M059J (cell line): ENCODE data around the gene AMOTL2. TPM values are rescaled to one million over a fixed set of nuclear protein-coding genes. Genes with fewer than 3 reads are reported as not detected.

ENCODE experiments used
- DNase-seq: peaks from one replicate; pipeline ENCODE4 v3.0.0-alpha.2; 2012; ENCODE audit warnings: low read depth
- total RNA-seq: library from RNA; depleted of rRNA; stranded (reverse); fragments of >200 nt; shearing (Covaris generic); gene quantifications from 2 replicates; pipeline ENCODE4 v1.2.3, GENCODE V29; 2014

Gene AMOTL2
- total RNA-seq, 1 experiment from 2014 or later: 96.1 TPM

DNA sequence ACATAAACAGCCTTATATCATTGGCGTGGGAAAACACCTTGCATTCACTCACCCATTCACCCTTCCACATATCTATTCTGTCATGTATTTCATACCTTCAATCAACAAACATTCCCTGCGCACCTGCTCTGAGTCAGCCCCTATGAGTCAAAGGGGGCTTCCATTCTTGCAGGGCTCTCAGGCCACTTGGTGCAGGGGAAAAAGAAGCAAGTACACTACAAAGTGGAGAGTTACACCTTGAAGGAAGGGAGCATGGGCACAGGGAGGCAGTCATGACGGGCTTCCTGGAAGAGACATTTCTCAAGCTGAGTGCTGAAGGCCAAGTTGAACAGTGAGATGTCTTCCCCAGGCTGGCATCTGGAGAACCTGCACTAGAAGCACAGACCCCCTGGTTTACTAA, 4.6 kb upstream of the AMOTL2 start:
- DNase-seq: no peak

DNA sequence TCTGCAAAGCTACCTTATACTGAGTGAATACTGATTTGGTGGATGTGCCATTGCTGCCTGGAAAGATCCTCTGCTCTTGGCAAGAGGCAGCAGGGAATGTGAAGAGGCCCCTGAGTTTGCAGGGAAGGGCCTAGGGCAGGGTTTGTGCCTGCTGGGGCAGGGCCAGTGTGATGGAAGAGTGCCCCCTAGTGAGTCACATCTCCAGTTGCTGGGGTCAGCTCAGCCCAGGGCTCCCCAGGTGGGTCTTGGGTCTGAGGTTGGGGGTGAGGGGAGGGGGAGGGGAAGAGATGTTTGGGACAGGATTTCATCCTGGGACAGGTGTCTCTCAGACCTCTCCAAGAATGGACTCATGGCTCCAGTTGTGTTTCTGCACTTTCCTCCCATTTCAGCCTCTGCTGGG, 4.1 kb upstream of the AMOTL2 start:
- DNase-seq: peak; percentile 49

DNA sequence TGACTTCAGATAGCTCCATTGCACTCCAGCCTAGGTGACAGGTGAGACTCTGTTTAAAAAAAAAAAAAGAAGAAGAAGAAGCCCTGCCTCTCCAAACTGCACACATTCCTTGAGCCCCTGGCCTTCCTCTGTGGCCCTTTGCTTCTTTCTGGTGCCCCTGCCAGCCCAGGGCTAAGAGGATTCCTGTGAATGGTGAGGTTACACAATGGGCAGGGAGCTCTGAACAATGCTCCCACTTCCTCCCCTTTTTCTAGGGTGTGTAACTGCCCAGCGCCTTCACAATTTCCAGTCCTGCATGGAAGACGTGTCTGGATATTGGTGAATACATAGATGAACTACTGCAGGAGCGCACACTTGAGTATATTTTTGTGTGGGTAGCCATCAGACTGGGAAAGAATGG, 3.6 kb upstream of the AMOTL2 start:
- no peak for DNase-seq

DNA sequence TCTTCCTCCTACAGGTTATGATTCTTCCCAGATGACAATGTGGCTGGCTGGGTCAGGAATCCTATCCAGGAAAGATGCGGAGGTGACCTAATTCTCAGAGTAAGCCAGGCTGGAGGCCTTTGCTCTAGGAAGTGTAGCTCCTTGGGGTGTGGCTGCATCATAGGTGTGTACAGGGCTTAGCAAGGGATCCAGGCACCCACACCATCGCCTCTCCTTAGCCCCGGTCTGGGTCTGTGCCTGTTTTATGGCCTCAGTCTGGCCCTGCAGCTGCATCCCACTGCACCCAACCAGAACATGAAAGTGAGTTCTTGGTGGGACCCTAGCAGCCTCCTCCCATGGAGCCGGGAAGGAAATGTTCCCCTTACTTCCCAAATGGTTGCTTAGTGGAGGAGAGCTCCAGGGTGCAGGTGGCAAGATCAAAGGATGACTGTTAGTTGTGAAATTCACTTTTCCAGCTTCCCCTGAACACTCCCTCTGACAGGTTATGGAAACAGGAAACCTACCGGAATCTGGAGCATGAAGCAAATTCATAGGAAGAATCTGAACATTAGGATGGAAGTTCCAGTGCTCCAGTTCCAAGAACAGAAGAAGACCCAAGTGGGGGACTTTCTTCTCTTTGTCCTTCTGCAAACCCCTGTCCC, 2.7 kb upstream of the AMOTL2 start:
- DNase-seq: no peak

DNA sequence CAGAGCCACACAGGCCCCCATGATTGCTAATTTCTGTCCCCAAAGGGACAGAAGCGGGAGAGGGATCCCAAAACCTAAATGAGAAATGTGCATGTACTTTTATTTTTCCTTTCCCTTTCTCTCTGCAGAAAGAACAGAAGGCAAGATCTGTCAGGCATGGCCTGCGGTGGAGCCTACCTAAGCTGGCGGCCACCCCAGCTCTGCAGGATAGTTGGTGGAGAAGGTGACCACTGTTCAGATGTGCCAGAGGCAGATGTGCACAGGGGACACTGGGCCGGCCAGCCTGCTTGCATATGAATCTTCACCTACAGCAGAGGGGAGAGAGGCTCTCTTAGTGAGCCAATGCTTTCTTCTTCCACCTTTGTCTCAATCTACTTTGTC, 2.1 kb upstream of the AMOTL2 start:
- no peak for DNase-seq

DNA sequence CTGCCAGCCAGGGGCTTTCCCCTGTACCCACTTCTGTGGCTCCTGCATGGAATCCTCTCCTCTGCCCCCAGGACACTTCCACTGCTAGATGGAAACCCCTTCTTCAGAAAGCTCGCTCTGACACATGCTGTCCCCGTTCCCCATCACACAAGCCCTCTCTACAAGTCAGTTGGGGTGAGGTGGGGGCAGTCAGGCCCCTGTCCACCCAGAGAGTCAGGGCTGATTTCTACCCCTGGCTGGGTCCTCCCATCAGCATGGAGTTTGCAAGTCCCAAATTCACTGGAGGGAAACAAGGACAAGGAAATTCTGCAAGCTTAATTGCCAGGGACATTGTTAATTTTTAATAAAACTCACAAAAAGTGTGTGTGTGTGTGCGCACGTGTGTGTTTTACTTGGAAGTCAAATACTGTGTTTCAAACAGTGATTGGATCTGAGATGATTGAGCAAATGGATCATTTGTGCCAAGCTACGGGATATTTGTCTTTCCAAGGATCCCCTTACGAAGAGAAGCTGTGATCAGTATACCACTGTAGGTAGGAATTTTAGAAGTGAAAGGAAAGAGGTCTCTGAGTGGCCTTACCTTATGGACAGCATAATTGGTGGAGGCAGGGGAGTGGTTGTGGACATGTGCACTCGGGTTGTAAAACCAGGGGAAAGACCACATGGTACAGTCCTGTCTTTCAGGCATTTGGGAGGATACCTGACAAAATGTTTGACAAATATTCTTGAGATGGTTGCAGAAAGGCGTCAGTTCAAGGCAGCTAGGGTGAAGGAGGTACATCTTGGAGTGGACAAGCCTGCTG, 1.5 kb upstream of the AMOTL2 start:
- DNase-seq: no peak

DNA sequence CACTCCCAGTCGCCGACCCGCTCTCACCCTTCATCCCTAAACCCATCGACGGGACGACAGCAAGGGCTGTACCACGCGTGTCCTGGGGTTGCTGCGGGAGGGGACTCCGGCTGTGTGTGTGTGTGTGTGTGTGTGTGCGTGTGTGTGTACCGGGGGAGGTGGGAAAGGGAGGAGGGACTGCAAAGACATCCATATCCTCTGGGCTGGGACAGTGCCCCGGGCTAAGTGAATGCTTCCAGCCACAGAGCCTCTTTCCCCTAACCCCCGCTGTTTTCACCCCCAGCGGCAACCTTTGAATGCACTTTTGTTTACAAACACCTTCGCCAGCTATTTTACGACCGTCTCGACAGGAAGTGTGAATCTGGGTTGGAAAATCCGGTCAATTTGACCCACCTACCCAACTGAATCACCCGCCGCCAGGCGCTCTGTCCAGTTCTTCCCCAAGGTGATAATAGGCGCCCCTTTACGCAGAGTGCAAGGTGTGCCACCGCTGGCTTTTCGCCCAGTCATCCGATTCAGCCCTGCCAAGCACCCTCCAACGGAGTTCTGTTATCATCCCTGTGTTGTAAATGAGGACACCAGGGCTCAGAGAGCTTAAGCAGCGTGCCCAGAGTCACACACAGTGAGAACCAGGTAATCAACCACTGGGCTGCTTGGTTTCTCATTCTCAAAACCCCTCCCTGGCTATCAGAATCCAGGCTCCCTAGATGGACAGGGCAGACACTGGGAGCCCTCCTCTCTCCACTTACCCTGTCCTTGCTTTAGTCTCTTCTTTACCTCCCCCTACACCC, 739 bp upstream of the AMOTL2 start:
- peak; percentile 93 for DNase-seq

DNA sequence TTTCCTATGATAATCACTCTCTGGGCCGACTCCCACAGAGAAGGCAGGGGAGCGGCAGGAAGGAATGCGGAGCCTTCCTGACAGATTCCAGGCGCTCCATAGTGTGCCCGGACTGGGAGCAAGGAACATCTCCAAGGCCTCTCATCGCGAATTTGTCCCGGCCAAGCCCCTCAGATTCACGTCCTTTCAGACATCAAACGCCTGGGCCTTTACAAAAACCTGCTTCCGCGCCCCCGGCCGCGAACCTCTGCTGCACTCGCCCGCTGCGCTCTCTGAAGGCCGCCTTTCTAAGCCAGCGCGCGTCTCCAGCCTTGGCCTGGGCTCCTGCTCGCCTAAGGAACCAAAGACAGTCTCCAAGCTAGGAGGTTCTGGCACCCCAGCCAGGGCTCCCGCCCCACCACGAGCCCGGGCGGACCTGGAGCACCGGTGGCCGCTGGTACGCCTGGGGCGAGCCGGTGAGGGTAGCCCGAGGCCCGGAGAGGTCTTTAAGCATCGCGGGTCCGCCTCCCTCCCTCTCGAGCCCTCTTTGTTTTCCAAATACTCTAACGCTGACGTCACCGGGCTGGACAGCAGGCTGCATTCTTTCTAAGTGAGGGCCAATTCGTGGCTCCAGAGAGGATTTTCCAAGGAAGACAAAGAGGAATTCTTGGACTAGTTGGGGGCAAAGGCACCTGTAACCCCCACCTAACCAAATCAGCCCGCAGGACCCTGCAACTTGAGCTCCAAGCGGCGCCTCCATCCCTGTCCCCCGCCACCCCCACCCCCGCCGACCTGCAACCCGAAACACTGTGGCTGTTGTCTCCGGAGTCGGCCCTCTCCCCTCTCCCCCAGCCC, 759 bp downstream of the AMOTL2 start:
- DNase-seq: peak; percentile 96

DNA sequence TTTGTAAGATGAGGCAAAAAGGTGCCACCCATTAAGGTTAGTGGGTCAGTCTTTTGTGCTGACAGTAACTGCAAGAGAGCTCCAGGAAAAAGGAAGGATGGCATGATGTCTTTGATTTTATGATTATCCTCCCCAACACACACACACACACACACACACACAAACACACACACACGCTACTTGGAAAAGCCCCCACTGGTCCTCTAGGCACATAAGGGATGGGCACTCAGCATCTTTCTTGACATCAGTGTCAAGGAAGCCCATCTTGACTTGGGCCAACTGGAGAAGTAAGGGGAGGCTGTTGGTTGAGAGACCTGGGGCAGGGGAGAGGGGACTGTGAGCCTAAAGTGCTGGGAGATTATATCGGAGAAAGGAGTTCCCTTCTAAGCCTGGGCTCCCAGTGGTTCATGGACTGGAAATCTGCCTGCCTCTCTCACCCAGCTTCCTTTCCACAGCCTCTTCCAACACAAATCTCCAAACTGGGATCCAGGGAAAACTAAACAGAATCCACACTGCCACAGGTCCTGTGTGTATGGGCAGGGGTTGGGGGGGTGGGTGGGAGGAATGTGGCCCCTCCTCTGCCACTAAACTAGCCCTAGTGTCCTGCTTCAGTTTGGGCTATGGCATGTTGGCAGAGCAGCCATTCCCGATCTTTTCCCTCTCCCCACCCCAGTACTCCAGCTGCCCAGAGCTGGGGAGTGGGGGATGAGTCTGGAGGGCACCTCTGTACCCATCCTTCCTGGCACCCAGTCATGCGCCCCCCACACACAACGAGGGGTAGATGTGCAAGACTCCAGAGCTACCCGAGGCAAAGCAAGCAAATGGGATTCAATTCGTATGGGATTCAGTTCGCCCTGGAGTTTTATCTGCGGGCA, 1.6 kb downstream of the AMOTL2 start:
- no peak for DNase-seq

DNA sequence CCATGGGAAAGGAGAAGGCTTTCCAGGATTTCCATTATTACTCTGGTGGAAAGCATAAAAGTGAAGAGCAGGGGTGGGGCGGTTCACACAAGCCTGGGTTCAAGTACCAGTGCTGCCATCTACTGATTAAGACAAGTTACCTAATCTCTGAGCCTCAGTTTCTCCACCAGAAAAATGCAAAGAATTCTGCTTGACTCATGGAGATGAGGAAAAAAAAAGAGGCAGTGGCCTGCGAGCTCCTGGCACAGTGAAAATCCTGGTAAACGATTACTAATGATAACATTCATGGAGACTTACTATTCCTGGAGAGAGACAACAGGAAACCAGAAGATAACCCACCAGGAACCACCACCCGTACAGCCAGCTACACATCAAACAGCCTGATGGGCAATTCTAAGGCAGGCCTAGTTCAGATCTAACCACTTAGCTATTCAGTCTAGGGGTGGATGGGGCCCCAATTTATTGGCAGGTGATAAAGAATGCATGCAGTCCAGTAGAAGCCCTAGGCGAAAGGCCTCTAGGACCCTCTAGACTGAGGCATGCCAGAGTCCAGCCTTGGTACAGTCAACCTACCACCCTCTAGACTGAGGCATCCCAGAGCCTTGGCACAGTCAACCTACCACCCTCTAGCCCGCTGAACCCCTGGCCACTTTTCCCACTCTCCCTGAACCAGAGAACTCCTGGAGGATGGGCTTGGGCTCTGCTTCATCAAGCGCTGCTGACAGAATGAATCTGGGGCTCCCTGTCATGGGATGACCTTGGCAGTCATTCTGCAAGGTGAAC, 2.5 kb downstream of the AMOTL2 start:
- DNase-seq: peak; percentile 57

DNA sequence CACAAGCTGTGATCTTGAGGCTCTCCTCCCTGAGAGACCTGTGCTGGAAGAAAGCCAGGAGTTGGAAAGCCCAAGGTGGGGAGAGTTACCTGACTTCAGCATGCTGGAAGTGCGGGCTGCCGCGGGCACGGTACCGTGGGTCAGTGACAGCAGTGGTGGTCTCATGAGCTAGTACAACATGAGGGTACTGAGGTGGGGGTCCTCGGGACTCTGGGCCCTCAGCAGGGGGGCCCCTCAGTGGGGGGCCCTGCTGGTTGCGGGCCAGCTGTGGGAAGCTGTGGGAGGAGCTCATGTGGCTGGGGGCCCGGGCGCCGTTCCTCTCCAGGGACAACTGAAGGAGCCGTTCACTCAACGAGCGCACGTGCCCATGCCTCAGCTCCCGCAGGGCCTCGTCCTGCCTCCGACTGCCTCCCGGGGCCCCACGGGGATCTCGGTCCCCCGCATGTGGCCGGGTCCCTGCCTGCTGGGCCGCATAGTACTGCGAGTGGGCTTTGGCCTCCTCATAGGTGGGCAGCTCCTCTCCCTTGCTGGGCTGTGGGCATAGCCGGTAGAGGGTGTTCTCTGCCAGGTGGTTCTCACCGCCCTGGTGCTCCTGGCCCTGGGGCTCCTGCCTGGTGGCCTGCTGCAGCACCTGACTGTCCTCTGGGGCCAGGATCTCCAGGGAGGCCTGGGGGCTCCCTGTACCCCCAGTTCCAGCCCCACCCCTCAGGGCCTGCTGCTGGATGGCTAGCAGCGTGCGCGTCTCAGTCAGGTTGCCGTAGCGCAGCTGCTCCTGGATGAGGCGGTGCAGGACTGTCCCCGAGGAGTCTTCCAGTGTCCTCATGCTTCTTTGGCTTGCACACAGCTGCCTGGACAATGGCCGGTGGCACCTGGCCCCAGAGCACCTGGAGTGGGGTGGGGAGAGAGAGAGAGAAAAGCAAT, 3.4 kb downstream of the AMOTL2 start:
- no peak for DNase-seq

DNA sequence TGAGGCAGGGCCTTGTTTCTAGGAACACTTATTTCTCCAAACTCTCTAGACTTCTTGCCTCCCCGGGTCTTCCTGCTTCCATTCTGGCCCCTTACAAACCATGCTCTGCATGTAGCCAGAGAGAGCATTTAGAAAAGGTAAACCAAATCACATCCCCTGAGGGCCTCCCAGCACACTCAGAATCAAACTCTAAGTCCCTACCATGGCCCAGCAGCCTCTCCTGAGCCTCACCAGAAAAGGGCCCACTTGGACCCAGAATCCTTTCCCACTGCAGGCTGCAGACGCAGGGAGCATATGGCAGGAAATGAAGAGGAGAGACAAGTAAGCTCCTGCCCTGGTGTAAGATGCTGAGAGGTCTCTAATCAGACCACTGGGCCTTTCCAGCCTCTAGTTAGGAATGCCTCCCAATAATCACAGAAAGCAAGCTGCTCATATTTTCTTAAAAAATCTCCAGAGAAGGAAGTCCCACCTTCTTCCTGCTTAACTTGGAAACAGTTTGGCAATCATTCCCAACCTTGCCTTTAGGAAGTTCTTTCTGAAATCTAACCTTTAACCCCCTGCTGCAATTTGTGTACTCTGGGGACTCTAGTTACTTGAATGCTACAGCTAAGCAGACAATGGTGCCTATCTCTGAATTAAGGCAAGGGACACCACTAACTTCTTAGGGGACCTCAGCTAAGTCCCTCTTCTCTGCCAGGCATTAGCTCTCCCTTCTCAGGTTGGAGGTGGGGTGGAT, 4.2 kb downstream of the AMOTL2 start:
- no peak for DNase-seq

DNA sequence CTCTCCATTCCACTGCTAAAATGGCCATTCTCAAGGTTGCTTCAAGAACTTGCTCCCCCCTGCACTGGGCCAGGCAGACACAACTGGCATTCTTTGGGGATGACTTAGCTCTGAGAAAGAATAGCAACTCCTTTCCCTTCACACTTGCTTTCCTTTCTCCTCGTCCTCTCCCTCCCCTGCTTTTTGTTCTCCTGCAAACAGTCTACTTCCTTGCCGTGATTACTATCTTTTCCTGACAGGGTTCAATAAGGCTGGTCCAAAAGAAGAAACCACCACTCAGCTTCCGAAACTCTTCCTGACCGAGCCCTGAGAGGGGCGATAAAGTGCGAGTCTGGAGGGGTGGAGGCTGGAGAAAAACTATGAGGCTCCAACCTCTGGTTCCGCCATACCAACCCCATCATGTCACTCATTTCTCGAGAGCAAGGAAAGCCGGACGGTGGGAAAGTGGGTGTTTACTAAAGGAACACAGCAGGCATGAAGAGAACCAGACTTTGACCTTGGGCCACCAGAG, 5.0 kb downstream of the AMOTL2 start:
- DNase-seq: peak; percentile 88

DNA sequence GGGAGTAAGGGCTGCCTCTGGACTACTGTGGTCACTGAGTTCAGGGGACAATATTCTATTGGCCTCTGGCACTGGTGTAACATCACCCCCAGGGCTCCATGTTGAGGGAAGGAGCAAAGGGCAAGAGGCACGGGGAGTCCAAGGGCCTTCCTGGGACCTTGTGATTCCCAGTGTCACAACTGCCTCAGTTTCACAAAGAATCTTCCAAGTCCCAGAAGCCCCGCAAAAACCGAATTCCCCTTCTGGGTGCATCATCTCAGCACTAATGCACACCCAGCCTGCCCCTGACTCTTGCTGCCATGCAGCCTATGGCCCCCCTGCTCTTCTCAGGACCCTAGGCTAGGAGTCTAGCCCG, 5.5 kb downstream of the AMOTL2 start:
- DNase-seq: no peak

DNA sequence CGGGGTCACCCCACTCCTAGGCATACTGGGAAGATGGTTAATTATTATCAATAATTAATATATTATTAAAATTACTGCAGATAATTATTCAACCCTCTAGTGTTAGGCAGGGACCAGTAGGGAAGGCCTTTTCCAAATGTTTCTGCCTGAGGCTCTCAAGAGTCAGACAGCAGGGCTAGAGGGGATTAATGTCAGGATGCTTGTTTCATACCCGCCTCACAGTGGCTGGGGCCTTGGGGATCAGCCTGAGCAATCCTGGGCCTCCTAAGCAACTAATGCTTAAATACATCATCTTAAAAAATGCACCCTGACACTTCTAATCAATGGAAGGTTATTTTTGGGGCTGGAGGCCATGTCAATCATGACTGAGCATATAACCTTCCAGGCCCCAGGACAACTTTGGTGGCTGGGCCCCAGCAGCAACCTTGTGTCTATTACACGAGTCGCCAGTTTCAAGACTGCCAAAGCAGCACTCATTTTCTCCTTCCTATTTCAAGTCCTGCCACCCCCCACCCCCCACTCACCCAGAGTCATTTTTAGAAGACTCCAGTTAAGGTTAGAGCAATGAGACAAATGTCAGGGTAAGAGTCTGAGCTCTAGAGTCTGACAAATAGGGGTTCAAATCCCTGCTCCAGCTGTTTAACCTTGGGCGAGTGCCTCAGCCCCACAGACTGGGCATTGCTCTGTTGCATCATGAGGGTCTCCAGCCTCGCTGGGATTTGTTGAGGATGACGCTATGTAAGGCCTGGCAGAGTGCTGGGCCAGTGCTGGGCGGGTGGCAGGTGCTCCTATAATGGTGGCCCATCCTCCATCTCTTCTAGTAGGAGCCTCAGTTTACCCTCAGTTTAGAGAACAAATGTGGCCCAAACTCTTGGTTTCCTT, 6.1 kb downstream of the AMOTL2 start:
- no peak for DNase-seq

DNA sequence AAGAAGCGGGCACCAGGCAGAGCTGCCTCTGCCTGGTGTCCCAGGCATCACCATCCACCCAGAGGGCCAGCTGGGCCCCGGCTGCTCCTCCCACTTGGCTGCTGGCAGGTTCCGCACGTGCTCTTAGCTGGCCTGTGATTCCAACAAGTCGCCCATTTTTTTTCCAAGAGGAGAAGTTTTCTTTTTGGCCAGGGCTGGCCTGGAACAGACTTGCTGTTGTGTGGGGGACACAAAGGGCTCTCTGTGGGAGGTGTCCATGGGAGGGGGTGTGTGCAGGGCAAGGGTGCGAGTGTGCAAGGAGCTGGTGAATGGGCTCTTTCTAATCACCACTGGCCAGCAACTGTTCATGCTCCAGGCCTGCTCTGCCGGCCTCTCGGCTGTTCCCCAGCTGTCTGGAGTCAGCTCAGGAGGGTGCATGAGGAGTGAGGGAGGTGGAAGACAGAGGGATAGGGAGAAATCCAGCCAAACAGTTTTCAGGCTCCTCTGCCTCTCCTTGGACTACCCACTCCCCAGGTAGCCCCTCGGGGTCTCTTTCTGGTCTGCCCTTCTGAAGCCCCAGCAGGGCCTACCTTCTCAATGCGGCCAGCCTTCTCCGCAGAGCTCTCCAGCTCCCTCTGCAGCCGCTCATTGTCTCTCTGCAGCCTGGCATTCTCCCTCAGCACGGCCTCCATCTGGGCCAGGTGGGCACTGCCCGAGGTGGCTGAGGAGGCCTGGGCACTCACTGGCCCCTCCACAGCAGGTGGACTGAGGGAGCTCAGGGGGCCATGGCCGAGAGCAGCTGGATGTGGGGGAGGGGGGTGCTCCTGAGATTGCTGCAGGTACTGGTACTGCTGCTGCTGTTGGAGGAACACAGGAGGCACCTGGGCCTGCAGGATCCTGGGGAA, 7.1 kb downstream of the AMOTL2 start:
- DNase-seq: no peak
